Peyer's patch (tissue), 4 donors: ENCODE data around the gene ALOXE3. TPM values are rescaled to one million over a fixed set of nuclear protein-coding genes. Genes with fewer than 3 reads are reported as not detected.

Experiments
- DNase-seq, 3 donors: peaks; one replicate each; pipeline ENCODE4 v3.0.0-alpha.2; 2017 to 2019
- H3K27ac ChIP-seq, 4 donors: fragments of 200-600 bp; sonication (generic); one replicate each; pipeline ENCODE4 v1.5.1; 2016 to 2019
- H3K27me3 ChIP-seq, 2 donors: fragments of 200-600 bp; sonication (generic); one replicate each; pipeline ENCODE4 v1.5.1; 2019
- H3K36me3 ChIP-seq, 3 donors: fragments of 200-600 bp; sonication (generic); one replicate each; pipeline ENCODE4 v1.5.1; 2016 to 2019
- H3K4me1 ChIP-seq, 4 donors: fragments of 200-600 bp; sonication (generic); one replicate each; pipeline ENCODE4 v1.5.1; 2016 to 2019
- H3K4me3 ChIP-seq, 4 donors: fragments of 200-600 bp; sonication (generic); 1 replicate in 3 of 4; 2 replicates in 1 of 4; pipeline ENCODE4 v1.5.1; 2016 to 2019; ENCODE audit warnings: mild to moderate bottlenecking in 1 of 4
- H3K9me3 ChIP-seq, 4 donors: fragments of 200-600 bp; sonication (generic); one replicate each; pipeline ENCODE4 v1.5.1; 2016 to 2019; ENCODE audit warnings: mild to moderate bottlenecking in 1 of 4
- POLR2A ChIP-seq, 2 donors: fragments of 450-650 bp; IDR thresholded peaks; one replicate each; pipeline ENCODE4 v1.5.1; 2017; ENCODE audit warnings: antibody characterized with exemption in 2 of 2, mild to moderate bottlenecking in 2 of 2, moderate library complexity in 2 of 2
- total RNA-seq, 4 donors: library from RNA; depleted of rRNA; stranded (reverse); fragments of >200 nt; gene quantifications; one replicate each; pipeline ENCODE4 v1.1.0, GENCODE V29; 2016
- TF ChIP-seq, protein P1 (sequence below), 6 experiments: fragments of 450-650 bp in 4 of 6; fragments of 200-600 bp in 2 of 6; sonication (generic) in 1 of 6; IDR thresholded peaks; one replicate each; pipeline ENCODE4 v1.5.1; 2017 to 2019; ENCODE audit warnings: antibody characterized with exemption in 6 of 6, mild to moderate bottlenecking in 3 of 6, moderate library complexity in 1 of 6

Gene ALOXE3
- total RNA-seq, 4 donors from 2014 or later: not detected

- DNase-seq: no peak
- Histone ChIP-seq H3K27ac (peak overlapping the region in 2 of 4 donors; percentile 91 to 99), H3K9me3 (no peaks in the 10 kb centered on the region), H3K27me3 (no peaks in the 10 kb centered on the region), H3K4me3 (no peak overlapping the region), H3K36me3 (peaks cover 0 to 64% (median 9%) of the 10 kb centered on the region in 3 donors), H3K4me1 (peaks cover 2 to 33% (median 26%) of the 10 kb centered on the region in 4 donors)
- TF ChIP-seq, protein P1, sequence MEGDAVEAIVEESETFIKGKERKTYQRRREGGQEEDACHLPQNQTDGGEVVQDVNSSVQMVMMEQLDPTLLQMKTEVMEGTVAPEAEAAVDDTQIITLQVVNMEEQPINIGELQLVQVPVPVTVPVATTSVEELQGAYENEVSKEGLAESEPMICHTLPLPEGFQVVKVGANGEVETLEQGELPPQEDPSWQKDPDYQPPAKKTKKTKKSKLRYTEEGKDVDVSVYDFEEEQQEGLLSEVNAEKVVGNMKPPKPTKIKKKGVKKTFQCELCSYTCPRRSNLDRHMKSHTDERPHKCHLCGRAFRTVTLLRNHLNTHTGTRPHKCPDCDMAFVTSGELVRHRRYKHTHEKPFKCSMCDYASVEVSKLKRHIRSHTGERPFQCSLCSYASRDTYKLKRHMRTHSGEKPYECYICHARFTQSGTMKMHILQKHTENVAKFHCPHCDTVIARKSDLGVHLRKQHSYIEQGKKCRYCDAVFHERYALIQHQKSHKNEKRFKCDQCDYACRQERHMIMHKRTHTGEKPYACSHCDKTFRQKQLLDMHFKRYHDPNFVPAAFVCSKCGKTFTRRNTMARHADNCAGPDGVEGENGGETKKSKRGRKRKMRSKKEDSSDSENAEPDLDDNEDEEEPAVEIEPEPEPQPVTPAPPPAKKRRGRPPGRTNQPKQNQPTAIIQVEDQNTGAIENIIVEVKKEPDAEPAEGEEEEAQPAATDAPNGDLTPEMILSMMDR (IDR thresholded peaks at IDR 0.05): no peak
- TF ChIP-seq POLR2A (IDR thresholded peaks at IDR 0.05): no peak
Measured at GRCh38 chr17:8149419-8150193, 31.3 kb upstream of the ALOXE3 start.

GRCh38 chr17:8148560-8148959 lies 30.2 kb upstream of the ALOXE3 start:
- no peak for TF ChIP-seq POLR2A (IDR thresholded peaks at IDR 0.05)
- TF ChIP-seq, protein P1 (IDR thresholded peaks at IDR 0.05): no peak
- DNase-seq: no peak
- H3K27ac ChIP-seq: peak overlapping the region in 1 of 4 donors; percentile 3
- H3K9me3 ChIP-seq: no peaks in the 10 kb centered on the region
- H3K36me3 ChIP-seq: peaks cover 0 to 74% (median 9%) of the 10 kb centered on the region in 3 donors
- H3K27me3 ChIP-seq: no peaks in the 10 kb centered on the region
- H3K4me1 ChIP-seq: peaks cover 2 to 27% (median 23%) of the 10 kb centered on the region in 4 donors
- no peak overlapping the region for H3K4me3 ChIP-seq

GRCh38 chr17:8147805-8148404 lies 29.6 kb upstream of the ALOXE3 start:
- Histone ChIP-seq H3K27me3 (no peaks in the 10 kb centered on the region), H3K36me3 (peaks cover 0 to 81% (median 9%) of the 10 kb centered on the region in 3 donors), H3K9me3 (no peaks in the 10 kb centered on the region), H3K4me3 (no peak overlapping the region), H3K4me1 (peaks cover 2 to 23% (median 17%) of the 10 kb centered on the region in 4 donors), H3K27ac (peak overlapping the region in 1 of 4 donors; percentile 3)
- no peak for TF ChIP-seq POLR2A (IDR thresholded peaks at IDR 0.05)
- TF ChIP-seq, protein P1 (IDR thresholded peaks at IDR 0.05): no peak
- DNase-seq: no peak

- Histone ChIP-seq H3K9me3 (no peaks in the 10 kb centered on the region), H3K27ac (peak overlapping the region in 1 of 4 donors; percentile 10), H3K4me3 (no peak overlapping the region), H3K4me1 (peaks cover 0 to 17% (median 12%) of the 10 kb centered on the region in 4 donors), H3K36me3 (peaks cover 0 to 87% (median 9%) of the 10 kb centered on the region in 3 donors), H3K27me3 (no peaks in the 10 kb centered on the region)
- DNase-seq: no peak
- TF ChIP-seq POLR2A (IDR thresholded peaks at IDR 0.05): no peak
- TF ChIP-seq, protein P1 (IDR thresholded peaks at IDR 0.05): no peak
Measured at GRCh38 chr17:8147141-8147804, 29.0 kb upstream of the ALOXE3 start.

GRCh38 chr17:8146381-8147140 lies 28.2 kb upstream of the ALOXE3 start:
- peak overlapping the region in 1 of 4 donors; percentile 10 for H3K27ac ChIP-seq
- DNase-seq: no peak
- no peaks in the 10 kb centered on the region for H3K27me3 ChIP-seq
- H3K36me3 ChIP-seq: peaks cover 0 to 94% (median 9%) of the 10 kb centered on the region in 3 donors
- no peak for TF ChIP-seq POLR2A (IDR thresholded peaks at IDR 0.05)
- TF ChIP-seq, protein P1 (IDR thresholded peaks at IDR 0.05): no peak
- no peak overlapping the region for H3K4me3 ChIP-seq
- peaks cover 0 to 16% (median 12%) of the 10 kb centered on the region in 4 donors for H3K4me1 ChIP-seq
- no peaks in the 10 kb centered on the region for H3K9me3 ChIP-seq
